ENCODE results near the gene KPNA1.

KPNA1 gene

DNA sequence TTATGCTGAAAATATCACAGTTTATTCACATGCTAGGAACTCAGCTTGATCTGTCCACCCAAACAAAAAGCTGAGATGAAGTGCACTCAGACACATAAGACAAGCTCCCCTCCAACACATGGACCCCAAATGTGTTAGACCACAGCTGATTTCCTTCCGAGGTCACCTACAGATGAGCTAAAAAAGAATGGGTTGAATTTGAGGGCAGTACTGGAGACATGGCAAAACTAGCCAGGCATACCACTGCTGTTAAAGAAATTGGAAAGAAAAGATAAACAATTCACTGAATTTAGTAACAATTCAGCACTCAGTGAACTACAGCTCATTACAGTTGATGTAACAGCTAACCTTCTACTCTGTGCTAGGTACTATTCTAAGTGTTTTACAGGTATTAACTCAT, 33.9 kb upstream of the KPNA1 start:
- peaks cover 58% of the 10 kb centered on the region for H3K36me3 ChIP-seq (ENCODE audit: insufficient read depth, low read length)
- no peak overlapping the region for H3K4me3 ChIP-seq (ENCODE audit: low read depth in 1 of 2, low read length in 2 of 2)
- no peak overlapping the region for H3K27ac ChIP-seq (ENCODE audit: low read depth, low read length)
- H3K9ac ChIP-seq (ENCODE audit: low read length), result no peak overlapping the region
- H3K4me1 ChIP-seq (ENCODE audit: insufficient read depth, low read length), result no peaks in the 10 kb centered on the region
- H3K27me3 ChIP-seq (ENCODE audit: control insufficient read depth in 1 of 2, insufficient read depth in 2 of 2, low read length in 2 of 2), result no peaks in the 10 kb centered on the region
- no peaks in the 10 kb centered on the region for H3K9me3 ChIP-seq (ENCODE audit: low read length)

DNA sequence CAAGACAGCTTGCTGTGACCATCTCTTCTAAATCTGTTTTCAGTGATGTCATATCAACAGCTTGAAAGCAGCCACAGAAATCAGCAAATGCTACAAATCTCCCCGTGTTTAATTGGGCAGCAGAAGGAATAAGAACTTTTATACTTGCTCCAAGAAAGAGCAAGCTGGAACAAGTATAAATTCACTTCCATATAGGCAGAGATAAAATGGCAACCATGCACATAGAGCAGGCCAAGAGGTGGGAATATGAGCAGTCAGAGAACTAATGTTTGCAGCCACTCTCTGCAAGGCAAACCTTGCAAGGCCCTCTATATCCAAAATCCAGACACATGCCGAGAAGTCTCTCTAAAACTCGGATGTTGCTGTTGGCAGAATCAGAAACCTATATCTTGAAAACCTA, 33.3 kb upstream of the KPNA1 start:
- no peak overlapping the region for H3K9ac ChIP-seq (ENCODE audit: low read length)
- H3K4me1 ChIP-seq (ENCODE audit: insufficient read depth, low read length), result no peaks in the 10 kb centered on the region
- no peak overlapping the region for H3K4me3 ChIP-seq (ENCODE audit: low read depth in 1 of 2, low read length in 2 of 2)
- H3K27ac ChIP-seq (ENCODE audit: low read depth, low read length), result no peak overlapping the region
- H3K9me3 ChIP-seq (ENCODE audit: low read length), result no peaks in the 10 kb centered on the region
- H3K27me3 ChIP-seq (ENCODE audit: control insufficient read depth in 1 of 2, insufficient read depth in 2 of 2, low read length in 2 of 2), result no peaks in the 10 kb centered on the region
- peaks cover 58% of the 10 kb centered on the region for H3K36me3 ChIP-seq (ENCODE audit: insufficient read depth, low read length)

DNA sequence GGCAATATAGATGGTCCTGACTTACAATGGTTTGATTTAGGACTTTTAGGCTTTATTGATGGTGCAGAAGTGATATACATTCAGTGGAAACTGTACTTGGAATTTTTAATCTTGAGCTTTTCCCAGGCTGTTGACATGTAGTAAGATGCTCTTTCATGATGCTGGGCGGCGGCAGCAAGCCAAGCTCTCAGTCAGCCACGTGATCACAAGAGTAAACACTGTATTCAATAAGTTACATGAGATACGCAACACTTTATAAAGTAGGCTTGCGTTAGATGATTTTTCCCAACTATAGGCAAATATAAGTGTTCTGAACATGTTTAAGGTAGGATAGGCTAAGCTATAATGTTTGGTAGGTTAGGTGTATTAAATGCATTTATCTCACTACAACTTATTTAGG, 31.4 kb upstream of the KPNA1 start:
- H3K4me3 ChIP-seq (ENCODE audit: low read depth in 1 of 2, low read length in 2 of 2), result no peak overlapping the region
- no peak overlapping the region for H3K27ac ChIP-seq (ENCODE audit: low read depth, low read length)
- H3K27me3 ChIP-seq (ENCODE audit: control insufficient read depth in 1 of 2, insufficient read depth in 2 of 2, low read length in 2 of 2), result no peaks in the 10 kb centered on the region
- H3K9ac ChIP-seq (ENCODE audit: low read length), result no peak overlapping the region
- H3K36me3 ChIP-seq (ENCODE audit: insufficient read depth, low read length), result peaks cover 44% of the 10 kb centered on the region
- H3K4me1 ChIP-seq (ENCODE audit: insufficient read depth, low read length), result no peaks in the 10 kb centered on the region
- H3K9me3 ChIP-seq (ENCODE audit: low read length), result no peaks in the 10 kb centered on the region

DNA sequence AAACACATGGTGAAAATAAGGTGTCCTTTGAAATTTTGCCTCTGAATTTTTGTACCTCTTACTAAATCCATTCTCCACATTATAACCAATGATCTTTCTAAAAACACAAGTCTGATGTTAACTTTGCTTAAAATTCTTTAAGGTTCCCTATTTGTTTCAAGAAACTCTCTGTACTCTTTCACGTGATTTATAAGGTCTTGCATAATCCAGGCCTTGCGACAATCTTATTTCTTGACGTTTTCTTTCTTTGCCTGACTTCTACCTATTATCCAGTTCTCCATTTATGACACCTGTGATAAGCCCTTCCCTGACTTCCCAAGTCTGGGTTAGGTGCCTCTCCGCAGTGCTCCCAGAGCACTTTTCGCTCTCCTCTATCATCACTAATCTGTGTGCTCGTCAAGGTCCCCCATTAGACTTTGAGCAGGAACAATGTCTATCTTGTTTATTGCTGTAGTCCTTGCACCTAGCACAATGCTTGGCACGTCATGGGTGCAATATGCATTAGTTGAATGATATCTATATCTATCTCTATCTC, 24.3 kb upstream of the KPNA1 start:
- peaks cover 50% of the 10 kb centered on the region for H3K36me3 ChIP-seq (ENCODE audit: insufficient read depth, low read length)
- H3K4me1 ChIP-seq (ENCODE audit: insufficient read depth, low read length), result no peaks in the 10 kb centered on the region

DNA sequence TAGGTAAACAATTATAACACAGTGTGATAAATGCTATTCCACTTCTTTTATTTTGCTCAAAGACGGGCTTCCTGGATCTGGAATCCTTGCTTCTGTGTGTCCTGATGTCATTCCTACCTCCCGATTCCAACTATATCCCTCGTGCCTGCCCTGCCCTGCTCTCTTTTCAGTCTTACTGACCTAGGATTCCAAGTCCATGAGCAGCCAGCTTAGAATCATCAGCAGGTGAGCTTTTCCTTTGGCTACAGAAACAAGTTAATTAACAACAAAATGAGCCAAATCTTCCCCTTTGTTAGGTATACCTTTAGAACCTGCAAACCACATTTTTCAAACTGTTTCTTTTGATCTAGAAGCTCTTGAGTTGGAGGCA, 21.9 kb upstream of the KPNA1 start:
- Histone ChIP-seq H3K27ac (ENCODE audit: low read depth, low read length) (no peak overlapping the region), H3K9ac (ENCODE audit: low read length) (no peak overlapping the region), H3K9me3 (ENCODE audit: low read length) (no peaks in the 10 kb centered on the region), H3K27me3 (ENCODE audit: control insufficient read depth in 1 of 2, insufficient read depth in 2 of 2, low read length in 2 of 2) (no peaks in the 10 kb centered on the region), H3K36me3 (ENCODE audit: insufficient read depth, low read length) (peaks cover 74% of the 10 kb centered on the region), H3K4me3 (ENCODE audit: low read depth in 1 of 2, low read length in 2 of 2) (no peak overlapping the region), H3K4me1 (ENCODE audit: insufficient read depth, low read length) (no peaks in the 10 kb centered on the region)

More for the DNA sequence above, 24.3 kb upstream of the KPNA1 start:
- Histone ChIP-seq H3K4me3 (ENCODE audit: low read depth in 1 of 2, low read length in 2 of 2) (no peak overlapping the region), H3K9me3 (ENCODE audit: low read length) (no peaks in the 10 kb centered on the region), H3K9ac (ENCODE audit: low read length) (no peak overlapping the region), H3K27me3 (ENCODE audit: control insufficient read depth in 1 of 2, insufficient read depth in 2 of 2, low read length in 2 of 2) (no peaks in the 10 kb centered on the region), H3K27ac (ENCODE audit: low read depth, low read length) (no peak overlapping the region)

DNA sequence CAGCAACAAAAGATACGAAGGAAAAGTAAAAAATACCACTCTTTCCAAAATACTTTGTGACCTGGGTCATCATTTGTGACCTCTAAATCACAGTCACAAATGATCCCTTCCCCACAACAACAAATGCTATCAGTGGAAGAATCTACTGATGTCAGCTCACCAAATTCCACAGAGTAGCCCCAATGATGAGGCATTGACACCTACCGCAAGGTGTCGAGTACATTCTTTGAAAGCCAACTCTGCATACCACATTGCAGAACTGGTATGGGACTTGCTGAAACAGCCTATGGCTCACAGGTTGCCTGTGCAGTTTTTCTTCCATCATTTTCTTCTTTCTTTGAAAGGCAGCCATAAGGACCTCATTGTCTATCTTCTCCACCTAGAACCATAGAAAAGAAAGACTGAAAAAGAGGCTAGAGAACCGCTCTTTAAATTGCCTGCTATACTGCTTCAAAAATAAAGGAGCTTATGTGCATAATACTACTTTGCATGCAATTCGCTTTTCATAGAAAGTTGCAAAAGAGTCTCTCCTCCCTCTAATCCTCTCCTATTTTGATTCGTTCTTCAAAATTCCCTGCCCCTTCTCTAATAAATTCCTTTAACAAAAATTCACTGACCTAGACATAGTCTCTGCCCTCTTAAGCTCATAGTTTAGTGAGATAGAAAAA, 21.4 kb upstream of the KPNA1 start:
- Histone ChIP-seq H3K4me3 (ENCODE audit: low read depth in 1 of 2, low read length in 2 of 2) (no peak overlapping the region), H3K36me3 (ENCODE audit: insufficient read depth, low read length) (peaks cover 74% of the 10 kb centered on the region), H3K27ac (ENCODE audit: low read depth, low read length) (no peak overlapping the region), H3K27me3 (ENCODE audit: control insufficient read depth in 1 of 2, insufficient read depth in 2 of 2, low read length in 2 of 2) (no peaks in the 10 kb centered on the region), H3K4me1 (ENCODE audit: insufficient read depth, low read length) (no peaks in the 10 kb centered on the region), H3K9ac (ENCODE audit: low read length) (no peak overlapping the region), H3K9me3 (ENCODE audit: low read length) (no peaks in the 10 kb centered on the region)

DNA sequence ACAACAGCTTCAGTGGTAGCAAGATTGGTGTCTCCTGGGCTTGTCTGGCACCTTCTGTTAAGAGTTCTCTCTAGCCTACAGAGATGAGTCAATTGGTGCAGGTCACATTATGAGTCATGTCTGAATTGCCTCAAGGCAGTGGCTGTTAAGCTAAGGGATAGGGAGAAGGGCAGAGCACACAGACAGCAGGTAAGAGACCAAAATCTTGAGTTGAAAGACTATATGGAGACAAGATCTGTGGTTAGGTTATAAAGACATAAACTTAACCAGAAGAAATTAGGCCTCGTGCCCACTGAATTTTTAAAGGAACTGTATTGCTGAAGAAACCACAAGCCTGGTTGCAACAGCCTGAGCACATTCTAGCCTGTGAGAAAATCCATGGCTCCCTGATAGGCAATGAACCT, 19.2 kb upstream of the KPNA1 start:
- Histone ChIP-seq H3K9me3 (ENCODE audit: low read length) (no peaks in the 10 kb centered on the region), H3K36me3 (ENCODE audit: insufficient read depth, low read length) (peaks cover 60% of the 10 kb centered on the region), H3K4me1 (ENCODE audit: insufficient read depth, low read length) (no peaks in the 10 kb centered on the region), H3K27ac (ENCODE audit: low read depth, low read length) (no peak overlapping the region), H3K4me3 (ENCODE audit: low read depth in 1 of 2, low read length in 2 of 2) (no peak overlapping the region), H3K9ac (ENCODE audit: low read length) (no peak overlapping the region), H3K27me3 (ENCODE audit: control insufficient read depth in 1 of 2, insufficient read depth in 2 of 2, low read length in 2 of 2) (no peaks in the 10 kb centered on the region)

DNA sequence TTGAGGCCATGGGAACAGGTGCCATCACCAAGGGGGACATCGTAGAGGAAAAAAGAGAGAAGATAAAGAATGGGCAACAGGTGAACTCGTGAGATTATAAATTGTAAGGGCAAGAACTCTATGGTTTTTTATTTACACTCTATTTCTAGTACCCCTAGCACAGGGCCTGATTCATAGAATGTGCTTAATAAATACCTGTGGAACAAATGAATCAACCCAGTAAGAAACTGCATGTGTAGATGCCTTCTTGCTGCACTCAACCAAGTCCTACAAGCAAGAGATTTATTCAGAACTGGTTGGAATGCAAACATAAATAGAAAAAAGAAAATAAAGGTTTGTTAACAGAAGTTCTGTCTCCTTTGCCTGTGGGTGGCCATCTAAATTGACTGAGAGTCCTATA, 18.7 kb upstream of the KPNA1 start:
- Histone ChIP-seq H3K4me1 (ENCODE audit: insufficient read depth, low read length) (no peaks in the 10 kb centered on the region), H3K9ac (ENCODE audit: low read length) (no peak overlapping the region), H3K9me3 (ENCODE audit: low read length) (no peaks in the 10 kb centered on the region), H3K27ac (ENCODE audit: low read depth, low read length) (no peak overlapping the region), H3K4me3 (ENCODE audit: low read depth in 1 of 2, low read length in 2 of 2) (no peak overlapping the region), H3K36me3 (ENCODE audit: insufficient read depth, low read length) (peaks cover 58% of the 10 kb centered on the region), H3K27me3 (ENCODE audit: control insufficient read depth in 1 of 2, insufficient read depth in 2 of 2, low read length in 2 of 2) (no peaks in the 10 kb centered on the region)

DNA sequence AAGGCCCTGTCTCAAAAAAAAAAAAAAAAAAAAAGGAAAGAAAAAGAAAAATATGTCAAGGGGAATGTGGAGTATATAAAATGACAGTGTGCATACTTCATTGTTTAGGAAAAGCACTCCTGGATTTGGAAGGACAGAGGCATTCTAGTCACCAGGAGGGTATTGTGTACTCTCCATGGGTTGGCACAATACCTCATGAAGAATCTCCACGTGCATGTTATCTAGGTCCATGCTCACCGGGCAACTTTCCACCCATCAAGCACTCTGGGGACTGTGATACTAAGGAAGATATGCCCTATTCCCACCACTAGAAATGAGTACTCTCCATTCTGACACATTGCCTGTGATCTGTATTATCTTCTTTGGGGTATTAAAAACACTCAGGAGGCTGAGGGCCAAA, 15.4 kb upstream of the KPNA1 start:
- no peak overlapping the region for H3K27ac ChIP-seq (ENCODE audit: low read depth, low read length)
- no peak overlapping the region for H3K4me3 ChIP-seq (ENCODE audit: low read depth in 1 of 2, low read length in 2 of 2)
- no peaks in the 10 kb centered on the region for H3K27me3 ChIP-seq (ENCODE audit: control insufficient read depth in 1 of 2, insufficient read depth in 2 of 2, low read length in 2 of 2)
- H3K36me3 ChIP-seq (ENCODE audit: insufficient read depth, low read length), result peaks cover 44% of the 10 kb centered on the region
- H3K9me3 ChIP-seq (ENCODE audit: low read length), result no peaks in the 10 kb centered on the region
- H3K9ac ChIP-seq (ENCODE audit: low read length), result no peak overlapping the region
- no peaks in the 10 kb centered on the region for H3K4me1 ChIP-seq (ENCODE audit: insufficient read depth, low read length)

DNA sequence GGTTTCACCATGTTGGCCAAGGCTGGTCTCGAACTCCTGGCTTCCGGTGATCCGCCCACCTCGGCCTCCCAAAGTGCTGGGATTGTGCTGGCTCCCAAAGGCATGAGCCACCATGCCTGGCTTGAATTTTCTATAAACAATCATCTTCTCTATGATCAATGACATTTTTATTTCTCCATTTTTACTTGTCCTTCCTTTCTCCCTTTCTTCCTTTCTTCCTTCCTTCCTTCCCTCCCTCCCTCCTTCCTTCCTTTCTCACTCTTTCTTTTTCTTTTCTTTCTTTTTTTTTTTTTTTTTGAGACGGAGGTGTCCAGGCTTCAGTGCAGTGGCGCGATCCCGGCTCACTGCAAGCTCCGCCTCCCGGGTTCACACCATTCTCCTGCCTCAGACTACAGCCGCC, 8.6 kb upstream of the KPNA1 start:
- Histone ChIP-seq H3K4me1 (ENCODE audit: insufficient read depth, low read length) (no peaks in the 10 kb centered on the region), H3K9me3 (ENCODE audit: low read length) (no peaks in the 10 kb centered on the region), H3K9ac (ENCODE audit: low read length) (no peak overlapping the region), H3K4me3 (ENCODE audit: low read depth in 1 of 2, low read length in 2 of 2) (no peak overlapping the region), H3K27ac (ENCODE audit: low read depth, low read length) (no peak overlapping the region), H3K36me3 (ENCODE audit: insufficient read depth, low read length) (peaks cover 7% of the 10 kb centered on the region), H3K27me3 (ENCODE audit: control insufficient read depth in 1 of 2, insufficient read depth in 2 of 2, low read length in 2 of 2) (no peaks in the 10 kb centered on the region)

DNA sequence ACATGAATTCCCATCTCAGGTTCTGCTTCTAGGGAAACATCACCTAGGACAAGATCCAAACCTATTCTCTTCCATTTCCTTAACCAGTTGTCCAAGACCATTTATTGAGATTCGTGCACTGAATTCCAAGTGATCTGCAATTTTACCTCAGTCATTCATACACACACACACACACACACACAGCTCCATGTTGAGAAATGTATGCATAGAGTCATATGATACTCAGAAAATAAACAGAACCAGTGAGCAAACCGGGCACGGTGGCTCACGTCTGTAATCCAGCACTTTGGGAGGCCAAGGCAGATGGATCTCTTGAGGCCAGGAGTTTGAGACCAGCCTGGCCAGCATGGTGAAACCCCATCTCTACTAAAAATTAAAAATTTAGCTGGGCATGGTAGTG, 6.1 kb upstream of the KPNA1 start:
- H3K27me3 ChIP-seq (ENCODE audit: control insufficient read depth in 1 of 2, insufficient read depth in 2 of 2, low read length in 2 of 2), result no peaks in the 10 kb centered on the region
- no peaks in the 10 kb centered on the region for H3K36me3 ChIP-seq (ENCODE audit: insufficient read depth, low read length)
- no peak overlapping the region for H3K27ac ChIP-seq (ENCODE audit: low read depth, low read length)
- no peak overlapping the region for H3K4me3 ChIP-seq (ENCODE audit: low read depth in 1 of 2, low read length in 2 of 2)
- H3K9ac ChIP-seq (ENCODE audit: low read length), result no peak overlapping the region
- no peaks in the 10 kb centered on the region for H3K4me1 ChIP-seq (ENCODE audit: insufficient read depth, low read length)
- no peaks in the 10 kb centered on the region for H3K9me3 ChIP-seq (ENCODE audit: low read length)

DNA sequence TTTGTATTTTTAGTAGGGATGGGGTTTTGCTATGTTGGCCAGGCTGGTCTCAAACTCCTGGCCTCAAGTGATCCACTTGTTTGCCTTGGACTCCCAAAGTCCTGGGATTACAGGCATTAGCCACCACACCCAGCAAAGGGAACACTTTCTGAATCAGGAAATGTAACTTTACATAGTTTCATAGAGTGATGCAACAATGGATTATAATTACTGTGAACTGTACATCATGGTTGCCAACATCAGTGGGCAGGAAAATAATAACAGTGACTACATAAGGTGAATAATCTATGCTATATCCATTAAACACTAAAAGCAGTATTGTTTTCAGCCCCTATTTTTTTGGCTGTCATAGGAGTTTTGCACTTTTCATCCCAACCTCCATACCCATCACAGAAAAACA, 5.0 kb upstream of the KPNA1 start:
- Histone ChIP-seq H3K36me3 (ENCODE audit: insufficient read depth, low read length) (no peaks in the 10 kb centered on the region), H3K4me1 (ENCODE audit: insufficient read depth, low read length) (no peaks in the 10 kb centered on the region), H3K27me3 (ENCODE audit: control insufficient read depth in 1 of 2, insufficient read depth in 2 of 2, low read length in 2 of 2) (no peaks in the 10 kb centered on the region), H3K27ac (ENCODE audit: low read depth, low read length) (no peak overlapping the region), H3K9ac (ENCODE audit: low read length) (no peak overlapping the region), H3K9me3 (ENCODE audit: low read length) (no peaks in the 10 kb centered on the region), H3K4me3 (ENCODE audit: low read depth in 1 of 2, low read length in 2 of 2) (no peak overlapping the region)
